Omental fat pad (tissue), 4 donors: ENCODE measurements around the gene OBSL1. TPM values are rescaled to one million over a fixed set of nuclear protein-coding genes. Genes with fewer than 3 reads are reported as not detected.

Source experiments
- ATAC-seq: fragments of 150-250 bp; one replicate; pipeline ENCODE4 v1.9.1; 2016; ENCODE audit warnings: mild to moderate bottlenecking, moderate library complexity; ENCODE audit not compliant: low FRiP score
- DNase-seq: peaks from one replicate; pipeline ENCODE4 v3.0.0-alpha.2; 2019; ENCODE audit warnings: low spot score
- total RNA-seq, 4 donors: library from RNA; depleted of rRNA; stranded (reverse); fragments of >200 nt; gene quantifications; one replicate each; pipeline ENCODE4 v1.1.0, GENCODE V29; 2016
- TF ChIP-seq, protein P1 (sequence below), 3 donors: fragments of 450-650 bp; IDR thresholded peaks; one replicate each; pipeline ENCODE4 v1.5.1; 2016 to 2017; ENCODE audit warnings: antibody characterized with exemption in 3 of 3, mild to moderate bottlenecking in 3 of 3, moderate library complexity in 2 of 3

Gene OBSL1
- total RNA-seq, 4 donors from 2014 or later = 68.6 to 117 (median 88.7) TPM

DNA sequence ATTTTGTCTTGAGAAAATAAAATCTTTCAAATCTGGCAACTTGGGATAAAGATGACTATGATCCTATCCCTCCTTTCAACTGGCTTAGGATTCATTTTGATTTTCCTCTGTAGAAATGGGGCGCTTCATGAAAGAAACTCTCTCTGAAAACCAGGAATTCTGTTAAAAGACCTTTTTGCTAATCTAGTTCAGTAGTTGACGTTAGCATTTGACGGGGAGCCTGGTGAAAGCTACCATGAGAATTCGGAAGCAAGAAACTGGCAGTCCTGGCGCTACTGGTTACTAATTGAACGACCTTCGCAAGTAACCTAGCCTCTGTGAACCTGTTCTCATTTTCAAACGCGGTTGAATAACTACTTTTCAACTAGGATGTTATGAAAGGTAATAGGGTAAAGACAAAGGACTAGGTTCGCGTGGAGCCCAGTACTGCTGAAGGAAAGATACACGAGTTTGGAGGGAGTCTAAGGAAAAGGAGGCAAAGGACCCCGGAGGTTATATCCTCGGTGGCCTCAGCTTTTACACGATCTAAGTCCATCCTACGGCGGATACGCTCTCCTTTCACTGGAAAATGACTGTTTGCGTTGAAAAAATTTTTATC is 25.7 kb upstream of the OBSL1 start:
- TF ChIP-seq, protein P1, sequence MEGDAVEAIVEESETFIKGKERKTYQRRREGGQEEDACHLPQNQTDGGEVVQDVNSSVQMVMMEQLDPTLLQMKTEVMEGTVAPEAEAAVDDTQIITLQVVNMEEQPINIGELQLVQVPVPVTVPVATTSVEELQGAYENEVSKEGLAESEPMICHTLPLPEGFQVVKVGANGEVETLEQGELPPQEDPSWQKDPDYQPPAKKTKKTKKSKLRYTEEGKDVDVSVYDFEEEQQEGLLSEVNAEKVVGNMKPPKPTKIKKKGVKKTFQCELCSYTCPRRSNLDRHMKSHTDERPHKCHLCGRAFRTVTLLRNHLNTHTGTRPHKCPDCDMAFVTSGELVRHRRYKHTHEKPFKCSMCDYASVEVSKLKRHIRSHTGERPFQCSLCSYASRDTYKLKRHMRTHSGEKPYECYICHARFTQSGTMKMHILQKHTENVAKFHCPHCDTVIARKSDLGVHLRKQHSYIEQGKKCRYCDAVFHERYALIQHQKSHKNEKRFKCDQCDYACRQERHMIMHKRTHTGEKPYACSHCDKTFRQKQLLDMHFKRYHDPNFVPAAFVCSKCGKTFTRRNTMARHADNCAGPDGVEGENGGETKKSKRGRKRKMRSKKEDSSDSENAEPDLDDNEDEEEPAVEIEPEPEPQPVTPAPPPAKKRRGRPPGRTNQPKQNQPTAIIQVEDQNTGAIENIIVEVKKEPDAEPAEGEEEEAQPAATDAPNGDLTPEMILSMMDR (IDR thresholded peaks at IDR 0.05) = no peak
- DNase-seq (no peak), ATAC-seq (no peak)

DNA sequence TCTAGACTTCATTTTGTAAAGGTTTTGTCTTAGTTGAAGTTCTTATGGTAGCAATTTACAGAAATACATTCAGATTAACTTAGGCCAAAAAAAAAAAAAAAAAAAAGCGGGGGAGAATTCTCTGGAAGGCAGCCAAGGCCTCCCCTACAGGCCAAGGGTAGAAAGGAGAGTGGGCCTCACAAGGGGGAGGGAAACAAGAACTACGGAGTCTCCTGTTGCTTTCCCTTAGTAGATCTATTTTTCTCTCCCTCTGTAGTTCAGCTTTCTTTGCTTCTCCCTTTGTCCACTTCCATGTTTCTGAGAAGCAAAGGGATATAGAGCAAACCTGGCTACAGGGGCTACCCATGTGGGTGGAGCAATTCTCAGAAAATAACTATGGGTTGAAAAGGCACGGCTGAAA is 23.9 kb upstream of the OBSL1 start:
- DNase-seq (no peak), ATAC-seq (no peak)
- TF ChIP-seq, protein P1 (IDR thresholded peaks at IDR 0.05) = no peak

DNA sequence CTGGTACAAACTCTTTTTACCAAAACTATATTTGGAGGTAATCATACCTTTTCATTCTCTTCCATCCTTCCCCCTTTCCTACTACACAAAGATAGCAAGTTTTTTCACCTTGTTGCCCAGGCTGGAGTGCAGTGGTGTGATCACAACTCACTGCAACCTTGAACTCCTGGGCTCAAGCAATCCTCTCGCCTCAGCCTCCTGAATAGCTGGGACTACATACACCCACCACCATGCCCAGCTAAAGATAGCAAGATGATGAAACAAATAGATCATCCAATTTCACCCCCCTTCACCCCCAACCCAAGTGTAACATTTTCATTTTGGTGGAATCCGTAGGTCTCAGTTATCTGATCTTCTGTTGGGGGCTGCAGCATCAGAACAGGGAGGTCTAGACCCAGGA is 21.8 kb upstream of the OBSL1 start:
- DNase-seq (no peak), ATAC-seq (no peak)
- TF ChIP-seq, protein P1 (IDR thresholded peaks at IDR 0.05) = no peak

DNA sequence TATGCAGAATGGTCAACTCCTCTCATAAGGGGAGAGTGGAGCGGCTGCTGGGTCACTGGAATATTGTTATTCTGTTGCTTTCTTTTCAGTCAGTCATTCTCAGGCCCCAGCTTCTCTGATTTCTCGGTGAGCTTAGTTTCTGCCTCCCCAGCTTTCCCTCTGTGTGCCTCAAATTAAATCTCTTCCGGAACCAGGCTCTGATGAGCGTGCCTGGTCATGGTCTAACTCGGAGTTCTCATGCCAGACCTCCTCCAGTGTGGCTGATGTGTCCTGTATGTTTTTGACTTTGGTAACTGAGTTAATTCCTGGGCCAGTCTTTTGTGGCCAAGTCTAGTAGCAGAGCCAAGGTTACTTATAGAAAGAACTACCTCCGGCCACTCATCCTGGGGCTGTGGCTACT is 21.4 kb upstream of the OBSL1 start:
- TF ChIP-seq, protein P1 (IDR thresholded peaks at IDR 0.05) = no peak
- DNase-seq = no peak

DNA sequence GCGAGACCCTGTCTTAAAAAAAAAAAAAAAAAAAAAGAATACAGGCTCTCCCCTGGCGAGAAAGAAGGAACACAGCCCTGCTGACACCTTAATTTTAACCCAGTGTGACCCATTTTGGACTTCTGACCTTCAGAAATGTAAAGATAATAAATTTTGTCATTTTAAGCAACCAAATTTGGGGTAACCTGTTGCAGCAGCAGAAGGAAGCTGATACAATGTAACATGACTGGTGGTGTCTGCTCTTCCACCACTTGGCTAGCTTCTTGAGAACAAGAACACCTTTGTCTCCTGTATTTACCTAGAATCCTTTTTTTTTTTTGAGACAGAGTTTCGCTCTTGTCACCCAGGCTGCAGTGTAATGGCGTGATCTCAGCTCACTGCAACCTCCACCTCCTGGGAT is 19.8 kb upstream of the OBSL1 start:
- TF ChIP-seq, protein P1 (IDR thresholded peaks at IDR 0.05) = no peak
- no peak for ATAC-seq
- no peak for DNase-seq

More for the DNA sequence above, 21.4 kb upstream of the OBSL1 start:
- ATAC-seq = no peak

DNA sequence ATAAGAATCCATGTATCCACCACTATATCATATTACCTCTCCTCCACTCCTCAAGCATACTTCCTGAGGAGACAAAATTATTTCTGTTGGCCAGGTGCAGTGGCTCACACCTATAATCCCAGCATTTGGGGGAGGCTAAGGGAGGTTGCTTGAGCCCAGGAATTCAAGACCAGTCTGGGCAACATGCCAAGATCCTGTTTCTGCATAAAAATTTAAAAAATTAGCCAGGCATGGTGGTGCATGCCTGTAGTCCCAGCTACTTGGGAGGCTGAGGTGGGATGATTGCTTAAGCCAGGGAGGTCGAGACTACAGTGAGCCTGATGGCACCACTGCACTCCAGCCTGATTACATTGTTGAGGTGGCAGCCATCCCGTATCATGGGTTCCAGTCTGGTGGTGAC is 10.0 kb upstream of the OBSL1 start:
- ATAC-seq (no peak), DNase-seq (no peak)
- TF ChIP-seq, protein P1 (IDR thresholded peaks at IDR 0.05) = no peak

DNA sequence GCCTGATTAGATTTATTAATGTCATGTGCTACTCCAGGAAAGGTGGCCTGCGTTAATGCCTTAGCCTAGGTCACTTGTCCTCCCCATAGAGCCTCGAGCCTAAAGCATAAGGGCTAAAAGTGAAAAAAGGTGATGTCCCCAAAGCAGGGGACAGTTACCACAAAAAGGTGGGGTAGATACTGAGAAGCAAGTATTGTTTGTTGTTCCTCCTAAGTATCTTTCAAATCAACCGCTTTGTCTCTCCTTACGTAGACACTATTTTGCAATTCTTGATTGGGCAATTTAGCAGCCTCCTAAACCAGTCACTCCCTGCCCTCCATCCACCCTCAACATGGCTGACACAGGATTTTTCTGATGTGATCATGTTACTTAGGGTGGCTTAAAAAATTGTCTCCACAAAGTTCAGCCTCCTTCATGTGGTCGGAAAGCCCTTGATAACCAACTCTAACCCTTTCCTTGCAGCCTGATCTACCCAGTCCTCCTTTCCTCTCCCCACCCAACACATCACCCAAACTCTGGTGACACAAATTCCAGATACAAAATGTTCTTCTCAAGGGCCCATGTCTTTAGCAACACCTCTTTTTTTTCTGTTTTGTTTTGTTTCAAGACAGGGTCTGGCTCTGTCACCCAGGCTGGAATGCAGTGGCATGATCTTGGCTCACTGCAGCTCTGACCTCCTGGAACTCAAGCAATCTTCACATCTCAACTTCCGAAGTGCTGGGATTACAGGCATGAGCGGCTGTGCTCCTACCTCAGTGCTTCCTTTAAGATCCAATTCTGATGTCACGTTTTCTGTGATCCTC is 7.7 kb upstream of the OBSL1 start:
- TF ChIP-seq, protein P1 (IDR thresholded peaks at IDR 0.05) = no peak
- ATAC-seq (peak; percentile 54), DNase-seq (no peak)
